ENCODE data around the gene GAS2L1. TPM values are rescaled to one million over a fixed set of nuclear protein-coding genes. Genes with fewer than 3 reads are reported as not detected.

GAS2L1 gene
- total and polyA plus RNA-seq, 2 experiments from 2014 or later = 5.2 to 9.5 TPM

DNA sequence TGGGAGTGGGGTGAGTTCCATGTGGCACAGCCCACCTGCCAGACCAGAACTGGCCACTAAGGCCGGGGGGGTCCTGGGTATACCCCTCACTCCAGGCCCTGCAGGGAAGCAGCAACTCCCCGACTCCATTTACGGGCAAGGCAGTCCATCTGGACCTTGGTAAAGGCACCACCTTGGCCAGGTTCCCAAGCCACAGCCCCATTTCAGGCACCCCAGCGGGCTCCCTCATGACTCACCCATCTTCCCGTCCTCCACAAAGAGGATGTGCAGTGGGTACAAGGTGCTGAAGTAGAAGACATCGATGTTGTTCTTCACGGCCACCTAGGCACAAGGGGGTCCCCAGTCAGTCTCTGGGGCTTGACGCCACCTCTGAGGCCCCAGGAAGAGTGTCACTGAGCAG lies 24.8 kb downstream of the GAS2L1 start (continued):
- TF ChIP-seq, protein P1, sequence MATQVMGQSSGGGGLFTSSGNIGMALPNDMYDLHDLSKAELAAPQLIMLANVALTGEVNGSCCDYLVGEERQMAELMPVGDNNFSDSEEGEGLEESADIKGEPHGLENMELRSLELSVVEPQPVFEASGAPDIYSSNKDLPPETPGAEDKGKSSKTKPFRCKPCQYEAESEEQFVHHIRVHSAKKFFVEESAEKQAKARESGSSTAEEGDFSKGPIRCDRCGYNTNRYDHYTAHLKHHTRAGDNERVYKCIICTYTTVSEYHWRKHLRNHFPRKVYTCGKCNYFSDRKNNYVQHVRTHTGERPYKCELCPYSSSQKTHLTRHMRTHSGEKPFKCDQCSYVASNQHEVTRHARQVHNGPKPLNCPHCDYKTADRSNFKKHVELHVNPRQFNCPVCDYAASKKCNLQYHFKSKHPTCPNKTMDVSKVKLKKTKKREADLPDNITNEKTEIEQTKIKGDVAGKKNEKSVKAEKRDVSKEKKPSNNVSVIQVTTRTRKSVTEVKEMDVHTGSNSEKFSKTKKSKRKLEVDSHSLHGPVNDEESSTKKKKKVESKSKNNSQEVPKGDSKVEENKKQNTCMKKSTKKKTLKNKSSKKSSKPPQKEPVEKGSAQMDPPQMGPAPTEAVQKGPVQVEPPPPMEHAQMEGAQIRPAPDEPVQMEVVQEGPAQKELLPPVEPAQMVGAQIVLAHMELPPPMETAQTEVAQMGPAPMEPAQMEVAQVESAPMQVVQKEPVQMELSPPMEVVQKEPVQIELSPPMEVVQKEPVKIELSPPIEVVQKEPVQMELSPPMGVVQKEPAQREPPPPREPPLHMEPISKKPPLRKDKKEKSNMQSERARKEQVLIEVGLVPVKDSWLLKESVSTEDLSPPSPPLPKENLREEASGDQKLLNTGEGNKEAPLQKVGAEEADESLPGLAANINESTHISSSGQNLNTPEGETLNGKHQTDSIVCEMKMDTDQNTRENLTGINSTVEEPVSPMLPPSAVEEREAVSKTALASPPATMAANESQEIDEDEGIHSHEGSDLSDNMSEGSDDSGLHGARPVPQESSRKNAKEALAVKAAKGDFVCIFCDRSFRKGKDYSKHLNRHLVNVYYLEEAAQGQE (IDR thresholded peaks at IDR 0.05; ENCODE audit: unreplicated experiment) = no peak
- no peak for TF ChIP-seq POLR2AphosphoS5 (IDR thresholded peaks at IDR 0.05; ENCODE audit: low read depth)

DNA sequence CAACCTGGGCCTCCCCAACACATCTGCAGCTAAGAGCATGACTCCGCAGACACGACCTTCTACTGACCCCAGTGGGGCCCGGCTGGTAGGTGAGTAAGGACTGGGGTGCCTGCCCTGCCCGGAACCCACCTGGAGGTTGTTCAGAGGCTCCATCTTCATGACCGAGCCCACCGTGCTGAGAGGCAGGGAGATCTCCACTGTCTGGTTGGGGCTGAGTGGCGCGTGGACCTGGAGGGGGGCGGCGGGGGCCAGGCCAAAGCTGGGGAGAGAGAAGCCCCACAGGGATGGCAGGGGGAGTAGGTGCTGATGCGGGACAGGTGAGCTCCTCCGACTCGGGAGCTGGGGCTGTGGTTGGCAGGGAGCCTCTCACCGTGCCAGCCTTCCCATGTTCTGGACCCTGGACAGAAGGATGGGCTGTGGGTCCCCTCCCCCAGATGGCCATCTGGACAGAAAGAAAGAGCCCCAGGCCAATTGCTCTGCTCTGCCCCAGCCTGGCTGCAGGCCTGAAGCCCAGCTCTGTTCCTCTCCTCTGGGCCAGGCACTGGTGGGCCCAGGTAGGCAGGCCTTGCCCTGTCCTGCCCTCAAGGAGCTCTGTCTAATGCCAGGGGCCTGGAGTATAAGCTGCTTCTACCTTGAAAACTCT lies 25.3 kb downstream of the GAS2L1 start:
- Histone ChIP-seq H3K36me3 (ENCODE audit: insufficient read depth) (no peaks in the 10 kb centered on the region), H2AFZ (no peak overlapping the region), H3K4me1 (ENCODE audit: insufficient read depth) (no peaks in the 10 kb centered on the region), H3K4me3 (no peak overlapping the region), H3F3A (replicated peaks; ENCODE audit: low read depth) (no peaks in the 10 kb centered on the region), H3K27ac (ENCODE audit: low read depth) (no peak overlapping the region), H3K79me2 (replicated peaks; ENCODE audit: insufficient read depth) (no peaks in the 10 kb centered on the region), H3K4me2 (no peak overlapping the region), H3K27me3 (ENCODE audit: insufficient read depth) (no peaks in the 10 kb centered on the region), H3K9me2 (ENCODE audit: insufficient read depth) (no peaks in the 10 kb centered on the region), H4K20me1 (replicated peaks; ENCODE audit: insufficient read depth) (no peaks in the 10 kb centered on the region)
- no peak for DNase-seq (ENCODE audit: low spot score)
- no peak for ATAC-seq
- peaks cover 6% of the 10 kb centered on the region; the same call in 1 of the 3 replicates for H3K4me1 Mint-ChIP-seq
- no peak overlapping the region for H3K4me3 Mint-ChIP-seq
- H3K9me3 Mint-ChIP-seq = no peaks in the 10 kb centered on the region
- H3K27ac Mint-ChIP-seq = no peak overlapping the region
- peaks cover 13% of the 10 kb centered on the region for H3K36me3 Mint-ChIP-seq (ENCODE audit: low read depth)
- peaks cover 8% of the 10 kb centered on the region for H3K27me3 Mint-ChIP-seq (ENCODE audit: insufficient read depth, low read depth, poor library complexity)
- TF ChIP-seq EZH2 (IDR thresholded peaks at IDR 0.05; ENCODE audit: low read depth, unreplicated experiment) (no peak), NANOG (IDR thresholded peaks at IDR 0.05; ENCODE audit: borderline replicate concordance) (no peak), JUNB (IDR thresholded peaks at IDR 0.05; ENCODE audit: unreplicated experiment) (no peak), EZH2phosphoT487 (IDR thresholded peaks at IDR 0.05; ENCODE audit: unreplicated experiment) (no peak), STAT1 (IDR thresholded peaks at IDR 0.05; ENCODE audit: unreplicated experiment) (no peak)
- TF ChIP-seq, protein P1 (IDR thresholded peaks at IDR 0.05; ENCODE audit: unreplicated experiment) = no peak
- TF ChIP-seq, protein P2, sequence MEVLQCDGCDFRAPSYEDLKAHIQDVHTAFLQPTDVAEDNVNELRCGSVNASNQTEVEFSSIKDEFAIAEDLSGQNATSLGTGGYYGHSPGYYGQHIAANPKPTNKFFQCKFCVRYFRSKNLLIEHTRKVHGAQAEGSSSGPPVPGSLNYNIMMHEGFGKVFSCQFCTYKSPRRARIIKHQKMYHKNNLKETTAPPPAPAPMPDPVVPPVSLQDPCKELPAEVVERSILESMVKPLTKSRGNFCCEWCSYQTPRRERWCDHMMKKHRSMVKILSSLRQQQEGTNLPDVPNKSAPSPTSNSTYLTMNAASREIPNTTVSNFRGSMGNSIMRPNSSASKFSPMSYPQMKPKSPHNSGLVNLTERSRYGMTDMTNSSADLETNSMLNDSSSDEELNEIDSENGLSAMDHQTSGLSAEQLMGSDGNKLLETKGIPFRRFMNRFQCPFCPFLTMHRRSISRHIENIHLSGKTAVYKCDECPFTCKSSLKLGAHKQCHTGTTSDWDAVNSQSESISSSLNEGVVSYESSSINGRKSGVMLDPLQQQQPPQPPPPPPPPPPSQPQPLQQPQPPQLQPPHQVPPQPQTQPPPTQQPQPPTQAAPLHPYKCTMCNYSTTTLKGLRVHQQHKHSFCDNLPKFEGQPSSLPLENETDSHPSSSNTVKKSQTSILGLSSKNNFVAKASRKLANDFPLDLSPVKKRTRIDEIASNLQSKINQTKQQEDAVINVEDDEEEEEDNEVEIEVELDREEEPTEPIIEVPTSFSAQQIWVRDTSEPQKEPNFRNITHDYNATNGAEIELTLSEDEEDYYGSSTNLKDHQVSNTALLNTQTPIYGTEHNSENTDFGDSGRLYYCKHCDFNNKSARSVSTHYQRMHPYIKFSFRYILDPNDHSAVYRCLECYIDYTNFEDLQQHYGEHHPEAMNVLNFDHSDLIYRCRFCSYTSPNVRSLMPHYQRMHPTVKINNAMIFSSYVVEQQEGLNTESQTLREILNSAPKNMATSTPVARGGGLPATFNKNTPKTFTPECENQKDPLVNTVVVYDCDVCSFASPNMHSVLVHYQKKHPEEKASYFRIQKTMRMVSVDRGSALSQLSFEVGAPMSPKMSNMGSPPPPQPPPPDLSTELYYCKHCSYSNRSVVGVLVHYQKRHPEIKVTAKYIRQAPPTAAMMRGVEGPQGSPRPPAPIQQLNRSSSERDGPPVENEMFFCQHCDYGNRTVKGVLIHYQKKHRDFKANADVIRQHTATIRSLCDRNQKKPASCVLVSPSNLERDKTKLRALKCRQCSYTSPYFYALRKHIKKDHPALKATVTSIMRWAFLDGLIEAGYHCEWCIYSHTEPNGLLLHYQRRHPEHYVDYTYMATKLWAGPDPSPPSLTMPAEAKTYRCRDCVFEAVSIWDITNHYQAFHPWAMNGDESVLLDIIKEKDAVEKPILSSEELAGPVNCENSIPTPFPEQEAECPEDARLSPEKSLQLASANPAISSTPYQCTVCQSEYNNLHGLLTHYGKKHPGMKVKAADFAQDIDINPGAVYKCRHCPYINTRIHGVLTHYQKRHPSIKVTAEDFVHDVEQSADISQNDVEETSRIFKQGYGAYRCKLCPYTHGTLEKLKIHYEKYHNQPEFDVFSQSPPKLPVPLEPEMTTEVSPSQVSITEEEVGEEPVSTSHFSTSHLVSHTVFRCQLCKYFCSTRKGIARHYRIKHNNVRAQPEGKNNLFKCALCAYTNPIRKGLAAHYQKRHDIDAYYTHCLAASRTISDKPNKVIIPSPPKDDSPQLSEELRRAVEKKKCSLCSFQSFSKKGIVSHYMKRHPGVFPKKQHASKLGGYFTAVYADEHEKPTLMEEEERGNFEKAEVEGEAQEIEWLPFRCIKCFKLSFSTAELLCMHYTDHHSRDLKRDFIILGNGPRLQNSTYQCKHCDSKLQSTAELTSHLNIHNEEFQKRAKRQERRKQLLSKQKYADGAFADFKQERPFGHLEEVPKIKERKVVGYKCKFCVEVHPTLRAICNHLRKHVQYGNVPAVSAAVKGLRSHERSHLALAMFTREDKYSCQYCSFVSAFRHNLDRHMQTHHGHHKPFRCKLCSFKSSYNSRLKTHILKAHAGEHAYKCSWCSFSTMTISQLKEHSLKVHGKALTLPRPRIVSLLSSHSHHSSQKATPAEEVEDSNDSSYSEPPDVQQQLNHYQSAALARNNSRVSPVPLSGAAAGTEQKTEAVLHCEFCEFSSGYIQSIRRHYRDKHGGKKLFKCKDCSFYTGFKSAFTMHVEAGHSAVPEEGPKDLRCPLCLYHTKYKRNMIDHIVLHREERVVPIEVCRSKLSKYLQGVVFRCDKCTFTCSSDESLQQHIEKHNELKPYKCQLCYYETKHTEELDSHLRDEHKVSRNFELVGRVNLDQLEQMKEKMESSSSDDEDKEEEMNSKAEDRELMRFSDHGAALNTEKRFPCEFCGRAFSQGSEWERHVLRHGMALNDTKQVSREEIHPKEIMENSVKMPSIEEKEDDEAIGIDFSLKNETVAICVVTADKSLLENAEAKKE (CRISPR knock-in tag; IDR thresholded peaks at IDR 0.05) = no peak
- TF ChIP-seq, protein P3, sequence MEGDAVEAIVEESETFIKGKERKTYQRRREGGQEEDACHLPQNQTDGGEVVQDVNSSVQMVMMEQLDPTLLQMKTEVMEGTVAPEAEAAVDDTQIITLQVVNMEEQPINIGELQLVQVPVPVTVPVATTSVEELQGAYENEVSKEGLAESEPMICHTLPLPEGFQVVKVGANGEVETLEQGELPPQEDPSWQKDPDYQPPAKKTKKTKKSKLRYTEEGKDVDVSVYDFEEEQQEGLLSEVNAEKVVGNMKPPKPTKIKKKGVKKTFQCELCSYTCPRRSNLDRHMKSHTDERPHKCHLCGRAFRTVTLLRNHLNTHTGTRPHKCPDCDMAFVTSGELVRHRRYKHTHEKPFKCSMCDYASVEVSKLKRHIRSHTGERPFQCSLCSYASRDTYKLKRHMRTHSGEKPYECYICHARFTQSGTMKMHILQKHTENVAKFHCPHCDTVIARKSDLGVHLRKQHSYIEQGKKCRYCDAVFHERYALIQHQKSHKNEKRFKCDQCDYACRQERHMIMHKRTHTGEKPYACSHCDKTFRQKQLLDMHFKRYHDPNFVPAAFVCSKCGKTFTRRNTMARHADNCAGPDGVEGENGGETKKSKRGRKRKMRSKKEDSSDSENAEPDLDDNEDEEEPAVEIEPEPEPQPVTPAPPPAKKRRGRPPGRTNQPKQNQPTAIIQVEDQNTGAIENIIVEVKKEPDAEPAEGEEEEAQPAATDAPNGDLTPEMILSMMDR (conservative IDR thresholded peaks at IDR 0.05; ENCODE audit: low read depth in 2 of 2) = no peak

Measured in GM23338 (cell line).